Measurements from ENCODE around the gene FBXO3. TPM values are rescaled to one million over a fixed set of nuclear protein-coding genes. Genes with fewer than 3 reads are reported as not detected.
"Not testable (repeated sequence)": the region's sequence is repeated elsewhere in the genome, so short reads cannot be mapped to it uniquely, and the experiment has no call there.

FBXO3 gene
- total RNA-seq: 10 to 100 TPM; 12.8 to 15.0 TPM
- polyA plus RNA-seq (2013, experiment 1 of 2): 30.7 TPM
- polyA plus RNA-seq (2013, experiment 2 of 2): 28.3 TPM
- long read RNA-seq, experiment 1, partial matches to known transcripts: 1 of 8 reads
- long read RNA-seq, experiment 1, other reads (novel, unspliced or antisense): 4 of 8 reads
- long read RNA-seq, experiment 2, transcript FBXO3-201 (11 exons, 2,397 nt): major isoform, 22 of 35 reads
- long read RNA-seq, experiment 2, transcript FBXO3-202 (10 exons, 1,672 nt): minor isoform, 6 of 35 reads
- long read RNA-seq, experiment 2, partial matches to known transcripts: 4 of 35 reads
- long read RNA-seq, experiment 2, other reads (novel, unspliced or antisense): 3 of 35 reads
- long read RNA-seq, experiment 3, transcript FBXO3-202 (10 exons, 1,672 nt): minor isoform, 6 of 115 reads
- long read RNA-seq, experiment 3, transcript FBXO3-201 (11 exons, 2,397 nt): major isoform, 93 of 115 reads
- long read RNA-seq, experiment 3, partial matches to known transcripts: 1 of 115 reads
- long read RNA-seq, experiment 3, other reads (novel, unspliced or antisense): 15 of 115 reads
- long read RNA-seq, experiment 4, partial matches to known transcripts: 2 of 9 reads
- long read RNA-seq, experiment 4, other reads (novel, unspliced or antisense): 4 of 9 reads

GRCh38 chr11:33773987-33774735, at the start of gene FBXO3:
FBXO3 (minus strand) TSS chr11:33774520; CDS start chr11:33774497, 23 bp downstream.
- Histone ChIP-seq H3K27me3 (ENCODE audit: control insufficient read depth, insufficient read depth, low read length, poor library complexity, severe bottlenecking) (peaks cover 35% of the 10 kb centered on the region), H3K4me1 (ENCODE audit: control insufficient read depth, insufficient read depth, low read length) (peaks cover 5% of the 10 kb centered on the region), H3K36me3 (ENCODE audit: control insufficient read depth, insufficient read depth, low read length) (no peaks in the 10 kb centered on the region), H3K4me3 (ENCODE audit: low read length) (peak within 1 kb of the TSS; percentile 93), H3K27ac (ENCODE audit: low read depth, low read length) (no peak within 1 kb of the TSS), H3K9ac (ENCODE audit: extremely low read depth, low read length, poor library complexity, severe bottlenecking) (peak within 1 kb of the TSS; percentile 69), H3K9me3 (ENCODE audit: control insufficient read depth, low read length) (no peaks in the 10 kb centered on the region)
- Mint-ChIP-seq H3K4me3 (peak within 1 kb of the TSS; percentile 84), H3K27ac (peak within 1 kb of the TSS; percentile 91), H3K27me3 (ENCODE audit: insufficient read depth) (peaks cover 37% of the 10 kb centered on the region), H3K4me1 (peaks cover 20% of the 10 kb centered on the region), H3K36me3 (ENCODE audit: low read depth) (no peaks in the 10 kb centered on the region), H3K9me3 (no peaks in the 10 kb centered on the region)
- TF ChIP-seq, protein P1, sequence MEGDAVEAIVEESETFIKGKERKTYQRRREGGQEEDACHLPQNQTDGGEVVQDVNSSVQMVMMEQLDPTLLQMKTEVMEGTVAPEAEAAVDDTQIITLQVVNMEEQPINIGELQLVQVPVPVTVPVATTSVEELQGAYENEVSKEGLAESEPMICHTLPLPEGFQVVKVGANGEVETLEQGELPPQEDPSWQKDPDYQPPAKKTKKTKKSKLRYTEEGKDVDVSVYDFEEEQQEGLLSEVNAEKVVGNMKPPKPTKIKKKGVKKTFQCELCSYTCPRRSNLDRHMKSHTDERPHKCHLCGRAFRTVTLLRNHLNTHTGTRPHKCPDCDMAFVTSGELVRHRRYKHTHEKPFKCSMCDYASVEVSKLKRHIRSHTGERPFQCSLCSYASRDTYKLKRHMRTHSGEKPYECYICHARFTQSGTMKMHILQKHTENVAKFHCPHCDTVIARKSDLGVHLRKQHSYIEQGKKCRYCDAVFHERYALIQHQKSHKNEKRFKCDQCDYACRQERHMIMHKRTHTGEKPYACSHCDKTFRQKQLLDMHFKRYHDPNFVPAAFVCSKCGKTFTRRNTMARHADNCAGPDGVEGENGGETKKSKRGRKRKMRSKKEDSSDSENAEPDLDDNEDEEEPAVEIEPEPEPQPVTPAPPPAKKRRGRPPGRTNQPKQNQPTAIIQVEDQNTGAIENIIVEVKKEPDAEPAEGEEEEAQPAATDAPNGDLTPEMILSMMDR (conservative IDR thresholded peaks at IDR 0.05): no peak
- WGBS, 2 experiments (ENCODE audit: insufficient coverage in 1 of 2, insufficient read length in 1 of 2): 0 to 1% methylated on average over 24 to 64 of the region's 64 CpGs
- peak; percentile 97 for DNase-seq

- H3K36me3 ChIP-seq (ENCODE audit: control insufficient read depth, insufficient read depth, low read length); H3K9ac ChIP-seq (ENCODE audit: extremely low read depth, low read length, poor library complexity, severe bottlenecking); H3K4me3 Mint-ChIP-seq; H3K4me3 ChIP-seq (ENCODE audit: low read length); H3K36me3 Mint-ChIP-seq (ENCODE audit: low read depth); H3K9me3 ChIP-seq (ENCODE audit: control insufficient read depth, low read length); H3K4me1 ChIP-seq (ENCODE audit: control insufficient read depth, insufficient read depth, low read length); H3K4me1 Mint-ChIP-seq; H3K9me3 Mint-ChIP-seq; DNase-seq; H3K27ac ChIP-seq (ENCODE audit: low read depth, low read length); H3K27ac Mint-ChIP-seq: not testable (repeated sequence)
- H3K27me3 Mint-ChIP-seq (ENCODE audit: insufficient read depth): peaks cover 34% of the 10 kb centered on the region
- WGBS, 2 experiments (ENCODE audit: insufficient coverage in 1 of 2, insufficient read length in 1 of 2): 66% methylated on average over 3 of the region's 3 CpGs; no CpG with 5 or more reads in 1 of the 2 experiments
- H3K27me3 ChIP-seq (ENCODE audit: control insufficient read depth, insufficient read depth, low read length, poor library complexity, severe bottlenecking): peaks cover 37% of the 10 kb centered on the region
These were observed 48.7 kb upstream of the FBXO3 start for GRCh38 chr11:33822981-33823380.

GRCh38 chr11:33819278-33820035, 45.1 kb upstream of the FBXO3 start:
- no peaks in the 10 kb centered on the region for H3K36me3 Mint-ChIP-seq (ENCODE audit: low read depth)
- Histone ChIP-seq H3K4me3 (ENCODE audit: low read length) (no peak overlapping the region), H3K9me3 (ENCODE audit: control insufficient read depth, low read length) (no peaks in the 10 kb centered on the region), H3K27ac (ENCODE audit: low read depth, low read length) (no peak overlapping the region), H3K4me1 (ENCODE audit: control insufficient read depth, insufficient read depth, low read length) (no peaks in the 10 kb centered on the region), H3K9ac (ENCODE audit: extremely low read depth, low read length, poor library complexity, severe bottlenecking) (no peak overlapping the region), H3K27me3 (ENCODE audit: control insufficient read depth, insufficient read depth, low read length, poor library complexity, severe bottlenecking) (peaks cover 22% of the 10 kb centered on the region), H3K36me3 (ENCODE audit: control insufficient read depth, insufficient read depth, low read length) (no peaks in the 10 kb centered on the region)
- H3K27ac Mint-ChIP-seq: no peak overlapping the region
- WGBS, 2 experiments (ENCODE audit: insufficient coverage in 1 of 2, insufficient read length in 1 of 2): 89 to 94% methylated on average over 14 to 16 of the region's 16 CpGs
- H3K9me3 Mint-ChIP-seq: no peaks in the 10 kb centered on the region
- TF ChIP-seq, protein P1 (conservative IDR thresholded peaks at IDR 0.05): no peak
- no peak overlapping the region for H3K4me3 Mint-ChIP-seq
- peaks cover 14% of the 10 kb centered on the region for H3K27me3 Mint-ChIP-seq (ENCODE audit: insufficient read depth)
- DNase-seq: peak; percentile 51
- peaks cover 3% of the 10 kb centered on the region for H3K4me1 Mint-ChIP-seq

All from endodermal cell (in vitro differentiated cells).